HG03558 (cell line): ENCODE results near the gene CREB3L1.

Experiments
- ATAC-seq: cut with Tn5 transposase; IDR thresholded peaks from one replicate; pipeline ENCODE4 v1.9.1; 2021; ENCODE audit warnings: moderate number of reproducible peaks; ENCODE audit not compliant: unreplicated experiment; ENCODE audit errors: extremely low read depth

The CREB3L1 gene

DNA sequence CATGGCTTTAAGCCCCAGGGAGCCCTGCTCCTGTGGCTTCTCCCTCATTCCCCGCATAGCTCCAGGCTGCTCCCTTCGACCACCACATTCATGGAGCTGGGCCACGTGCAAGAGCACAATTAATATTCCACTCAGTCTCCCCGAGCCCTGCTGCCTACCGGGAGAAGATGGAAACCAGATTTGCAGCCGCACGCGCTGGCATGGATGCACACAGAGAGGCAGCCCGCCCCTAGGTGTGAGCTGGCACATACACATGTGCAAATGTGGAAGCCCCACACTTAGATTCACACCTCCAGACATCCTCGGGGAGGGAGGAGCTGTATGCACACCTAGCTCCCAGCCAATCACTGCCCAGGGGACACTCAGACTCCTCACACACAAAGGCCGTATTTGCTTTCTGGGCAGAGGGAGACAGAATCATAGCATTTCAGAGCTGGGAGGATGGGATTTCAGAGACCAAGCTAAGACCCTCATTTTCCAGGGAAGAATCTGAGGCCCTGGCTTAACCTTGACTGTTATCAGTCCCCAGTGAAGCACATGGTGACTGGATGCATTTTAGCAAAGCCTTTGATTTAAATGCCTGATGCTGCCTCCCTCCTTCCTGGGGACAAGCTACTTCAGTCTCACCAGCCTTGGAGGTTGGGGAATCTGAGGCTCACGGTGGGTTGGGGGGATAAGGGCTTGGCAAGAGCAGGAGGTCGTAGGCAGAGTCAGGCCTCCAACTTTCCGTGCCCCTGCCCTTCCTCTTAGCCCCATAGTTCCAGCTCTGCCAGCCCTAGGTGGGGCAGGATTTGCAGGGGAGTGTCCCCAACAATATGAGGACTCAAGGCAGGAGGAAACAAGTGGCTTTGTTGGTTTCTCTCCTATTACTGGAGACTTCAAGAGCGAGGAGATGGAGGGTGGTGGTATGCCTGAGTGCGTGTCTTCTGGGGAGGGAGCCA, 5.3 kb upstream of the CREB3L1 start:
- ATAC-seq, result no peak

DNA sequence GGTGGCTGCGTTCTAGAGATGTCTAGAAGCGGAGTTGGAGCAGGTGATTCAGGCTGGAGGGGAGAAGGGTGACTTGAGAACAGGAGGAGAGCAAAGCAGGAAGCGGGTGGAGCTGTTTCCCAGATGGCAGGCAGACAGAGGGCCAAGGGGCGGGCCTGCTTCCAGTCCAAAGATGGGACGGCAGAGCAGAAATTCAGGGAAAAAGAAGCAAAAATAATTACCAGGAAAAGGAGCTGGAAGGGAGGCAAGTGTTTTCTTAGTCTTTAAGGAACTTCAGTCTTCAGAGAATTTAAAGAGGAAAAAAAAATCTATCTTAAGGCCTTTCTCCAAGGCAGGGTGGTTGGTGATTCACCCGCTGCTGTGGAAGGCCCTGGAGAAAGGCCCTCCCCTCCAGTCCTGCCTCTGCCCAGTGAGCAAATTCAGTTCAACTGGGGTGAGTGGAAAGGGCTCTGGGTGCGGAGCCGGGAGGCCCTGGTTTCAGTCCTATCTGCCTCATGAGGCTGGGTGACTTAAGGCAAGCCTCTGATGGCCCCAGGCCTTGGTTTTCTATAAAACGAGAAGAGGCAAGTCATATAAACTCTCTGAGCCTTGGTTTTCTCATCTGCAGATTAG, 4.5 kb upstream of the CREB3L1 start:
- ATAC-seq, result no peak

DNA sequence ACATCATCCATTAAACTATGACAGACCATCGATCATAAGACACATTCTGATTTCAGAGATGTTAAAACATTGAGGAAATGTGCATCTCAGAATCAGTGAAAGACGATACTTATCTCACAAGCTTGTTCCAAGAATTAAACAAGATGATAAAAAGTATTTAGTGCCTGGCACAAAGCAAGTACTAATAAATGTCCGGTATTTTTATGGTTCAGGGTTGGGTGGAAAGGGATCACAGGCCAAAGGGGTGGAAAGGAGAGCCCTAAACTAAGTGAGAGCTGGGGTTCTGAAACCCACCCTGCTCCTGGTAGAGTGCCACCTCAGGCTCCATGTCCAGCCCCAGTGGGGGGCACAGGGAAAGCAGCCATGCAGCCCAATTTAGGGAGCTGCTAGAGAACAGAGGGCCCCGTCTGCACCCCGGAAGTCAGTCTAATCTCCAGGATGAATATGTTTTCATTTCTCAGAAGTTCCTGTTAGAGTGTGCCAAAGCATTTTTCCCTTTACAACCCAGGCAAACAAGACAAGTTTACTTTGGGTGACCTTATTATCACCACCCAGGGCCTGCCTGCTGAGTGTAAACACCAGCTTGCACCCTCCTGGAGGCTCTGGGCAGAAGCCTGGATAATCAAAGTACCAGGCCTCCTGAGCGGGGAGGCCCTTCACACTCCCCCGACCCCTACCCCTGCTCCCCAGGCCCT, 3.8 kb upstream of the CREB3L1 start:
- ATAC-seq, result no peak

DNA sequence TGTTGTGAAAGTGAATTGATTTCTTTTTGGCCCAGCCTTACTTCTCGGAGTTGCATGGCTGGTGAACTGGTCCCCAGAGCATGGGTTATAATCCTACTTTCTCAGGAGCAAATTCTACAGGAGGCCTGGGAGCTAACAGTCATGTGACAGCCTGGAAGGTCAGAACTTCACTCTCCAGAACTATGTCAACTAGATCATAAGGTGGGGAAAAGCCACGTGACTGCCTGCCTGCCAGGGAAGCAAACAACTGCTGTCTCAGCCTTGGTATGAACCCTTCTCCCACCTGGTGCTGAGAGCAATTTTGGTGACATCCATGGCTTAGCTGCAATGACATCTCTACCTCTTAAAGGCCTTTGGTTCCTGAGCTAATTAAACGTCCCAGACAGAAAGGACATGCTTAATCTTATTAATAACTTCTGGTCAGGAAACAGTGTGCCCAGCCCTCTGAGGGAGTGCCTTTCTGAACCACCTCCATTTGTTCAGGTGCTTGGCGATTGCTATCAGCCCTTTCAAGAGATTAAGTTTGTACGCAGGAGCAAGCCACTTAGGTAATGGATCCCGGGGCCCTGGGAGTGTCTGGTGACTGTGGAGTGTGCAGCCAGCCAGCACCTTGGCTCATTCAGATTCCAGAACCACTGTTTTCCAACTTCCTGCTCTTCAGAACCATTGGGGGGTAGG, 1.4 kb upstream of the CREB3L1 start:
- ATAC-seq, result no peak

GRCh38 chr11:46277313-46277621, 195 bp upstream of the CREB3L1 start:
- ATAC-seq, result no peak

DNA sequence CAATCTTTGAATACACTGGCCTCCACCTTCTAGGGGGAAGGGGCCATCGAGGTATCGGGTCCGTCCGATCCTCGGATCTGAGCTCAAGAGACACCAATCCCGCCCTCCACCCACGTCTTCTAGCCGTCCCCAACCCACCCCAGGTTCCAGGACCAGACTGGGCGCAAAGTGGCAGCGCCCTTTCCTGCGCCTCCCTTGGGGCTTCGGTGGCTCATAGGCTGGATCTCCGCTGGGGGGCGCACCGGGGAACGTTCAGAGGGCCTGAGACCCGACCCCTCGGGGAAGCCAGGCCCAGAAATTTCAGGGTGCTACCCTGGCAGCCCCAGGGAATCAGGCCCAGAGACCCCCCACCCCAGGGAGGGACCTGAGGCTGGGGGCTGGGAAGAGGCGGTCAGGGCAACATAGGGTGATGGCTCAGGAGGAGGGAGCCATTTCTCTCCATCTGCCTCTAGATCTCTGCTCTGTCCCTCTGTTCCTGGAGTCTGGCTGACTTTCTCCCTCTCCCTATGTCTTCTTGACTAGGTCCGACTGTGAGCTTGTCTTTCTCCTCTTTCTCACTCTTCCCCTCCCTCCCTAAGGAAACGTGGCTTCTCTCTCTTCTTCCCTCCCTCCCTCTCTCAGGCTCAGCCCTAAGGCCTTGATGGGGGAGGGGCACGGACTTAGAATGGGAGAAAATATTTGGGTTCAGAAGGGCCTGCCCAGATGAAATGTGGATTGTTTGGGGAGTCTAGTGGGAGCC, 1.1 kb downstream of the CREB3L1 start:
- no peak for ATAC-seq

DNA sequence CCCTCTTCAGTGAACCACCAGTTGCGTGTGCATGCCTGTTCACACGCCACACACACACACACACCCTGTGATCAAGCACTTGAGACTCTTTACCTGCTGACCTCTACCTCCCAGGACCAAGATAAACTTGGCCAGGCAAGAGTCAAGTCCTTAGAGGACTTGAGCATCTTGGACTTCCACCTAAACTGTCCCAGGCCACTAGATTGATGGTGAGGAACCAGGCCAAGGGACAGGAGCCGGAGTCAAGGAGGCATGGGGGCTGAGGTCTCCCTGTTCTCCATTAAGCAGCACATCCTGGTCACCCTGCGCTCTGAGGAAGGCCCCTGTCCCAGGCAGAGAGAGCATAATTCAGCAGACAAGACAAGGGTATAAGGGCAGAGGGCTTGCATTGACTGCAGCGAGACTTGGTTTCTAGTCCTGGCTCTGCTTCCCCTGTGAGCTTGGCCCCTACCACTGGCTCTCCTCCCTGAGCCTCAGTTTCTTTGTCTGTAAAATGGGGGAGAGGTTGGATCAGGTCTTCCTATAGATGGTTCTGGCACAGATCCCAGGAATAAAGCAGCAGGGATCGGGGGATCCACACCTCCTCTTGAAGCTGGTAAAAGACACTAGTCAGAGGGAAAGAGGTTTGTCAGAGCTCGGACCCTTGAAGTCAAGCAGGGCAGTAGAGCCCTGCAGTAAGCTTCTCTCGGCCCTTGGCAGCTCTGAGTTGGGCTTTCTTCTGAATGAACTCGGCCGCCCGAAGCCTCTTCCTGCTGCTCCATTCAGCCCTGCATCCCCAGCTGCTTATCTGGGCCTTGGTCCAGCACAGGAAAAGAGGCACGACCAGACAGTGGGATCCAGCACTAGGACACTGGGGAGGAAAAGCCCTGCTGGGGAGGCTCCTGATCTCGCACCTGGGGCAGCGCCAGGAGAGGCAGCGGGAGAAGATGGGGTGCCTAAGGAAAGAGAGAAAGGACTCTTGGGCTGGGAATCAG, 2.0 kb downstream of the CREB3L1 start:
- ATAC-seq, result no peak

DNA sequence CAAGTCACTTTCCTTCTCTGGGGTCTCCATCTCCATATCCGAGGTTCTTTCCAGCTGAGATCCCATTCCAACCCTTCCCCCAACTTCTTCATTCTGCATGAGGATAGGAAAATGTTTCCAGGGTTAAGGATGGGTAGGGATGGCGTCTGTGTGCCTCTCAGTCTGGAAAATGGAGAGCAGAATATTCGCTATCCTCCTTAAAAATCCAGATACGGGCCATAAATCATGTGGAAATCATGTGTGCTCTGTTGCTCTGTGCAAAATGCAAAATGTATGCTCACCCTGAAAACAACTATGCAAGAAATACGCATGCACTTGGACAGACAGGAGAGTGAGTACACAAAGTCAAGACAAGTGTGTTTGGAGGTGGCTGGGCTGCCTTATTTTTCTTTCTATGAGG, 3.2 kb downstream of the CREB3L1 start:
- ATAC-seq, result no peak

- no peak for ATAC-seq
These were observed 3.9 kb downstream of the CREB3L1 start for GRCh38 chr11:46281371-46281831.

GRCh38 chr11:46285173-46285572, 7.7 kb downstream of the CREB3L1 start:
- no peak for ATAC-seq

- ATAC-seq, result no peak
These were observed 8.2 kb downstream of the CREB3L1 start for GRCh38 chr11:46285594-46286033.

GRCh38 chr11:46286789-46287188, 9.3 kb downstream of the CREB3L1 start:
- ATAC-seq, result no peak

GRCh38 chr11:46288451-46288850, 11.0 kb downstream of the CREB3L1 start:
- ATAC-seq, result no peak

- no peak for ATAC-seq
These were observed 12.5 kb downstream of the CREB3L1 start for GRCh38 chr11:46290011-46290410.

DNA sequence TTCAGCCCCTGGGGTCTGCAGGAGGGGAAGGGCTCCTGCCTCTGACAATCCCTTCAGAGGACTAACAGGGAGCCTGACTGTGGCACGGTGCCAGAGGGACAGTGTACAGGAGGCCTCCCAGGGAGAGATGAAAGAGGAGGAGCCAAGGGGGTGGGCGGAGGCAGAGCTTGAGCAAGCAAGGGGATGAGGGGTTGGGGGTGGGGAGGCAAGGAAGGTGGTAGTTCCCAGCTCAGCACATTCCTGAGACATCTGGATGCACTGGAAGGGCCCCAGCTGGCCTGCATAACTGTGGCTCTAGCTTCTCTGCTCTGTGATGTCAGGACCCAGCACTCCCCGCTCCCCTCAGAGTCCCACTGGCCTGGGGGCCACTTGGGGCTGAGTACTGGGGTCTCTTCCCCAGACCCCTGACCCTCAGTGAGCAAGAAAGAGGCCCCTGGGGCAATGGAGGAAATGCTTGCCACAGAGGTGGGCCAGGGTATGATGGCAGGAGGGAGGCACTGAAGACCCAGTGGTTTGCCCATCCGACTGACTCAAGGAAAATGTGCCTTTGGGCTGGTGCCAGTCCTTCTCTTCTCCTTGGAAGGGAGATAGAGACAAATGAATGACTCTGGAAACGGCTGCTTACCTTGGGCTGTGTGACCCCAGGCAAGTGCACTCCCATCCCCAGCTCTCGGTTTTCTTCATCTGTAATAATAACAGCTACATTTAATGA, 13.3 kb downstream of the CREB3L1 start:
- ATAC-seq, result no peak

DNA sequence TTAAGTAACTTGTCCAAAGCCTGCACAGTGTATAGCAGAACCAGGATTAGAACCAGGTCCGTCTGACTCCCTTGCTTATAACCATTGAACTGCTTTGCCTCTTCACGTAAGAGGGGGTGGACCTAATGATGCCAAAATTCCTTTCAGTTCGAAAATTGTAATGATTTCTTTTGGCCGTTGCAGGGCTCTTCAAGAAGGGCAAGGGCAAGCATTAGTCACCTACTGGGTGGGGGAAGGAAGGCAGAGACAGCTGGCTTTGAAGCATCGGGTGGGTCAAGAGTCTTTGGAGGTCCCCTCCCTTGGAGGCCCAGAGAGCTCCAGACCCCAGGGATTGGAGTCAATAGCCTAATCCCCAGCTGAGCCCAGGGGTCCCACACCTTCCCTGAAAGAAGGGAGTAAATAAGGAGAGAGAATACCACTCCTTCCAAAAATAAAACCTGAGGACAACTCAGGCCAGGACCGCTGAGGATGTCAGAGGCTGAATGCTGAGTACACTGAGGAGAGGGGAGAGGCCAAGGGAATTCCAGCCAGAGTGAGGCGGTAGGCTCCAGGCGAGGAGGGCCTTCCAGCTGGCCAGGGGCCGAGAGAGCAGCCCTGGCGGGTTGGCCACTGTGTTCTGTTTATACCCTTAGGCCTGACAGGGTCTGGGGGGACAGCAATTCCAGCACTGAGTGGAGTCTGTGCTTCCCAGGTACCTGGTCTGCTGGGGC, 14.1 kb downstream of the CREB3L1 start:
- ATAC-seq, result no peak

DNA sequence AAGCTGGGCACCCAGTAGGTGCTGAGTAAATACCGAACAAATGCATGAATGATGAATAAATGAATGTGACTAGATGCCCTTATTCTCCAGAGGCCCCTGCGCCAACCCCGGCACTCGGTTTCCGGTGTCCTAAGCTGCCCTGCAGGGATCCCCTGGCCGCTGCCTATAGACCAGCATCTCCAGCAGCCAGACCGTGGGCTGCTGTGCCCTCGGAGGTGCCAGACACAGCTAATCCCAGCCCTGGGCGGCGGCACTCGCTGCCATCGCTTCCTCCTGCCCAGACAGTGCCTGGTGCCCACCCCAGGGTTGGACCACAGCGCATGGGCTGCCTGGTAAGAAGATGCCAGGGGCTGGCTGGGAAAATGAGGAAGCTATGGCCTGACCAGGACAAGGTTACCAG, 15.6 kb downstream of the CREB3L1 start:
- ATAC-seq, result no peak
